ENCODE results near the gene HM13.

The HM13 gene

DNA sequence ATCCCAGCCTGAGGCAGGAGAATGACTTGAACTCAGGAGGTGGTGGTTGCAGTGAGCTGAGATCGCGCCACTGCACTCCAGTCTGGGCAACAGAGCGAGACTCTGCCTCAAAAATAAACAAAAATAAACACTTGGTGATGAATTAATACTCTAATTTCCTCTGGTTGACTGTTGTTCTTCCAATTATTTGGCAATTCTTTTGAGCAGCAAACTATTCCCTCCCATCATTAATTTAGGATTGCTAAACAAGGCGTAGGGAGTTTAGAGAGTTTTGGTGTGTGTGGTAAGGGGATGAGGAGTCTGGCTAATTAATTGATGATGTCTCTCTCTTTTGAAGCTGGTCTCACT lies 88.2 kb downstream of the HM13 start:
- peak overlapping the region; percentile 91 for H3K4me2 ChIP-seq
- peak overlapping the region; percentile 85 for H3K27ac ChIP-seq
- H2AFZ ChIP-seq (ENCODE audit: low read depth) = peak overlapping the region; percentile 13; the same call in 1 of the 2 replicates

GRCh38 chr20:31602779-31603441 lies 88.7 kb downstream of the HM13 start:
- Histone ChIP-seq H3K4me3 (IDR thresholded peaks at IDR 0.05; ENCODE audit: insufficient read depth, low read depth, low read length) (no peak overlapping the region), H3K36me3 (ENCODE audit: insufficient read depth) (no peaks in the 10 kb centered on the region), H3K9ac (peak overlapping the region; percentile 1; the same call in 1 of the 2 replicates), H3K79me2 (ENCODE audit: insufficient read depth, low read depth) (peaks cover 16% of the 10 kb centered on the region), H3K27me3 (ENCODE audit: insufficient read depth, low read depth) (no peaks in the 10 kb centered on the region), H3K27ac (peak overlapping the region; percentile 85), H4K20me1 (ENCODE audit: insufficient read depth) (no peaks in the 10 kb centered on the region), H3K4me1 (ENCODE audit: low read depth, poor library complexity, severe bottlenecking) (peaks cover 54% of the 10 kb centered on the region), H3K4me2 (peak overlapping the region; percentile 91), H2AFZ (ENCODE audit: low read depth) (peak overlapping the region; percentile 13; the same call in 1 of the 2 replicates)
- TF ChIP-seq CTCF (conservative IDR thresholded peaks at IDR 0.05; ENCODE audit: low read depth, low read length) = no peak

More for the DNA sequence above, 88.2 kb downstream of the HM13 start:
- no peak overlapping the region for H3K4me3 ChIP-seq (IDR thresholded peaks at IDR 0.05; ENCODE audit: insufficient read depth, low read depth, low read length)
- peaks cover 16% of the 10 kb centered on the region for H3K79me2 ChIP-seq (ENCODE audit: insufficient read depth, low read depth)
- peaks cover 48% of the 10 kb centered on the region for H3K4me1 ChIP-seq (ENCODE audit: low read depth, poor library complexity, severe bottlenecking)
- no peaks in the 10 kb centered on the region for H3K27me3 ChIP-seq (ENCODE audit: insufficient read depth, low read depth)
- H4K20me1 ChIP-seq (ENCODE audit: insufficient read depth) = no peaks in the 10 kb centered on the region
- H3K36me3 ChIP-seq (ENCODE audit: insufficient read depth) = no peaks in the 10 kb centered on the region
- H3K9ac ChIP-seq = no peak overlapping the region; the same call in 1 of the 2 replicates
- TF ChIP-seq CTCF (conservative IDR thresholded peaks at IDR 0.05; ENCODE audit: low read depth, low read length) = no peak

DNA sequence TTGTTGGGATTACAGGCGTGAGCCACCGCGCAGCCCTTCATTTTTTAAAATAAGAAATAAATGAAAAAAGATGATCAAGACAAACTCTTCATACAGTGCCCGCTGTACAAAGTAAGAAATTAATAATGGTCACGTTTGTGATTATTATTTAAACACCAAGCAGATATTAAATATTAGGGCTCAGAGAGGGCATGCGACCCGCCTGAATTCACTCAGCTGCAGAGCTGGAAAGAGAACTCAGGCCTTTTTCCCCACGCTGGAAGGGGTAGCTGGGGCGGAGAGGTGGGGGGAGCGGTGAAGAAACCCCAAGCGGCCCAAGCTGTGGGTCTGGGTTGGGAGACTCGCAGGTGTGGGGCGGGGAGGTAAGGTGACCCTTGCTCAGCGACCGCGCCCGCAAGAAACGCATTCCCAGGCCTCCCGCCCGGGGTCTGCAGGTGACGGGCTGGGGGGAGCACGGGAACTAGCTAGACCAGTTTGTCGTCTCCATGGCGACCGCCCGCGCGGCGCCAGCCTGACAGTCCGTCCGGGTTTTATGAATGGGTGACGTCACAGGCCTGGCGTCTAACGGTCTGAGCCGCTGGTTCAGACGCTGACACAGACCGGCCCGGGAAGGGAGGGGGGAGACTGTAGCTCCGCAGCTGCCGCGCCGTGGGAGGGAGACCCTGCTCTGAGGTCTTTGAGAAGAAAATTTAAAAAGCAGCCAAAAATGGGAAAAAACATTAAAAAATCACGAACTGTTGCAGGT lies 89.8 kb downstream of the HM13 start:
- H3K79me2 ChIP-seq (ENCODE audit: insufficient read depth, low read depth) = peaks cover 16% of the 10 kb centered on the region
- no peak overlapping the region for H3K4me3 ChIP-seq (IDR thresholded peaks at IDR 0.05; ENCODE audit: insufficient read depth, low read depth, low read length)
- H3K4me2 ChIP-seq = peak overlapping the region; percentile 91
- H3K27me3 ChIP-seq (ENCODE audit: insufficient read depth, low read depth) = no peaks in the 10 kb centered on the region
- peaks cover 54% of the 10 kb centered on the region for H3K4me1 ChIP-seq (ENCODE audit: low read depth, poor library complexity, severe bottlenecking)
- no peaks in the 10 kb centered on the region for H4K20me1 ChIP-seq (ENCODE audit: insufficient read depth)
- peak overlapping the region; percentile 60 for H2AFZ ChIP-seq (ENCODE audit: low read depth)
- peak overlapping the region; percentile 85 for H3K27ac ChIP-seq
- H3K9ac ChIP-seq = peak overlapping the region; percentile 76
- H3K36me3 ChIP-seq (ENCODE audit: insufficient read depth) = no peaks in the 10 kb centered on the region
- no peak for TF ChIP-seq CTCF (conservative IDR thresholded peaks at IDR 0.05; ENCODE audit: low read depth, low read length)

- H3K9ac ChIP-seq = peak overlapping the region; percentile 76
- H3K4me3 ChIP-seq (IDR thresholded peaks at IDR 0.05; ENCODE audit: insufficient read depth, low read depth, low read length) = no peak overlapping the region
- no peaks in the 10 kb centered on the region for H4K20me1 ChIP-seq (ENCODE audit: insufficient read depth)
- no peak for TF ChIP-seq CTCF (conservative IDR thresholded peaks at IDR 0.05; ENCODE audit: low read depth, low read length)
- H3K4me1 ChIP-seq (ENCODE audit: low read depth, poor library complexity, severe bottlenecking) = peaks cover 54% of the 10 kb centered on the region
- peak overlapping the region; percentile 85 for H3K27ac ChIP-seq
- peak overlapping the region; percentile 91 for H3K4me2 ChIP-seq
- peak overlapping the region; percentile 60; the same call in 1 of the 2 replicates for H2AFZ ChIP-seq (ENCODE audit: low read depth)
- H3K79me2 ChIP-seq (ENCODE audit: insufficient read depth, low read depth) = peaks cover 16% of the 10 kb centered on the region
- H3K27me3 ChIP-seq (ENCODE audit: insufficient read depth, low read depth) = no peaks in the 10 kb centered on the region
- H3K36me3 ChIP-seq (ENCODE audit: insufficient read depth) = no peaks in the 10 kb centered on the region
Observed at GRCh38 chr20:31604567-31605030, 90.4 kb downstream of the HM13 start.

Measured in KMS-11 (cell line).